A549 (cell line): ENCODE data around the gene R3HDML. TPM values are rescaled to one million over a fixed set of nuclear protein-coding genes. Genes with fewer than 3 reads are reported as not detected.

Experiments
- ATAC-seq, 2 experiments: fragments of 200-7000 bp in 1 of 2; fragments of >200 bp in 1 of 2; cut with Nextera tagmentation in 1 of 2; cut with Tn5 transposase in 1 of 2; 3 replicates each; pipeline versions ENCODE4 v1.8.0 to v1.9.1; 2018 to 2020; ENCODE audit warnings: mild to moderate bottlenecking in 1 of 2, moderate library complexity in 1 of 2
- CTCF ChIA-PET: fragments of 300-600 bp; sonication (Branson Sonifier 250); formaldehyde crosslinking; extraction: SDS; loops from one replicate; lab custom pipeline; 2021; ENCODE audit warnings: antibody characterized with exemption, inconsistent platforms; lab: Yijun Ruan, JAX
- POLR2A ChIA-PET: fragments of 350-600 bp; formaldehyde crosslinking; extraction: SDS; loops from one replicate; lab custom pipeline; 2021; ENCODE audit warnings: antibody characterized with exemption, inconsistent platforms; lab: Yijun Ruan, JAX
- DNase-seq, 2 experiments: peaks; one replicate each; pipeline versions ENCODE4 v3.0.0 to v3.0.0-alpha.2; 2011 to 2016; ENCODE audit warnings: low read depth in 1 of 2, low spot score in 1 of 2
- FAIRE-seq: peaks from 2 replicates; lab custom pipeline; 2011; peaks lifted over from hg19 to GRCh38; lab: Jason Lieb, UNC
- H3K27ac ChIP-seq, 2 experiments: fragments of >200 bp; sonication (Bioruptor Twin); formaldehyde crosslinking; 3 replicates each; pipeline ENCODE4 v1.5.1; 2016 to 2017
- H3K4me1 ChIP-seq: fragments of >200 bp; sonication (Bioruptor Twin); formaldehyde crosslinking; 3 replicates; pipeline ENCODE4 v1.6.1; 2016
- H3K4me2 ChIP-seq: fragments of >200 bp; sonication (Bioruptor Twin); formaldehyde crosslinking; 3 replicates; pipeline ENCODE4 v1.6.1; 2016
- H3K4me3 ChIP-seq: fragments of >200 bp; sonication (Bioruptor Twin); formaldehyde crosslinking; 3 replicates; pipeline ENCODE4 v1.5.1; 2016
- H3K9me3 ChIP-seq: fragments of >200 bp; sonication (Bioruptor Twin); formaldehyde crosslinking; 3 replicates; pipeline ENCODE4 v1.6.1; 2016
- BHLHE40 ChIP-seq: IDR thresholded peaks from 2 replicates; pipeline ENCODE4 v1.6.1; 2012; ENCODE audit warnings: low read depth, low read length, inconsistent platforms
- CHD2 ChIP-seq: fragments of 150-350 bp; IDR thresholded peaks from 2 replicates; pipeline ENCODE4 v1.6.1; 2014; ENCODE audit warnings: low read length; ENCODE audit not compliant: partially characterized antibody
- CHD4 ChIP-seq: fragments of 200-600 bp; sonication (generic); IDR thresholded peaks from 2 replicates; pipeline ENCODE4 v1.6.1; 2016; ENCODE audit warnings: antibody characterized with exemption, mild to moderate bottlenecking, borderline replicate concordance
- CTCF ChIP-seq: fragments of >200 bp; sonication (Bioruptor Twin); formaldehyde crosslinking; IDR thresholded peaks from 3 replicates; pipeline ENCODE4 v1.5.1; 2016
- FOXS1 ChIP-seq: fragments of 250-450 bp; sonication (Bioruptor Pico); IDR thresholded peaks from 2 replicates; pipeline ENCODE4 v1.5.0; 2020; ENCODE audit warnings: mild to moderate bottlenecking, moderate library complexity
- HDAC2 ChIP-seq: fragments of 200-600 bp; sonication (generic); IDR thresholded peaks from 2 replicates; pipeline ENCODE4 v1.6.1; 2016
- HEYL ChIP-seq: fragments of 250-450 bp; sonication (Bioruptor Pico); IDR thresholded peaks from 2 replicates; pipeline ENCODE4 v1.8.0; 2021; ENCODE audit warnings: mild to moderate bottlenecking, moderate library complexity
- HMGXB4 ChIP-seq: fragments of 250-450 bp; sonication (Bioruptor Pico); IDR thresholded peaks from 2 replicates; pipeline ENCODE4 v1.5.0; 2021; ENCODE audit warnings: mild to moderate bottlenecking, moderate library complexity, borderline replicate concordance
- HOXB13 ChIP-seq: fragments of 250-450 bp; sonication (Bioruptor Pico); IDR thresholded peaks from 2 replicates; pipeline ENCODE4 v1.5.0; 2020; ENCODE audit warnings: low read depth, mild to moderate bottlenecking, moderate library complexity
- KDM5A ChIP-seq: fragments of 200-600 bp; sonication (generic); IDR thresholded peaks from 2 replicates; pipeline ENCODE4 v1.6.1; 2016; ENCODE audit warnings: antibody characterized with exemption, mild to moderate bottlenecking
- MYC ChIP-seq: IDR thresholded peaks from 2 replicates; pipeline ENCODE4 v1.6.1; 2012; ENCODE audit warnings: mild to moderate bottlenecking, inconsistent platforms, low read length, improper control_type of control experiment, borderline replicate concordance
- NFE2L2 ChIP-seq: fragments of 150-350 bp; conservative IDR thresholded peaks from 2 replicates; pipeline ENCODE4 v1.6.1; 2014; ENCODE audit warnings: low read length
- PBX3 ChIP-seq: IDR thresholded peaks from 2 replicates; pipeline ENCODE4 v1.6.1; 2012
- REST ChIP-seq: fragments of 200-600 bp; sonication (generic); IDR thresholded peaks from 2 replicates; pipeline ENCODE4 v1.6.1; 2016; ENCODE audit warnings: antibody characterized with exemption, mild to moderate bottlenecking, moderate library complexity
- RFX5 ChIP-seq: fragments of 450-650 bp; IDR thresholded peaks from 2 replicates; pipeline ENCODE4 v1.7.1; 2014; ENCODE audit warnings: antibody characterized with exemption, mild to moderate bottlenecking, moderate library complexity
- TFCP2L1 ChIP-seq: fragments of 250-450 bp; sonication (Bioruptor Pico); IDR thresholded peaks from 2 replicates; pipeline ENCODE4 v1.5.0; 2021; ENCODE audit warnings: mild to moderate bottlenecking
- USF2 ChIP-seq: fragments of 450-650 bp; IDR thresholded peaks from 2 replicates; pipeline ENCODE4 v1.6.1; 2014; ENCODE audit warnings: antibody characterized with exemption
- ZFP36 ChIP-seq: fragments of 450-650 bp; IDR thresholded peaks from 2 replicates; pipeline ENCODE4 v1.6.1; 2014; ENCODE audit warnings: borderline replicate concordance; ENCODE audit not compliant: partially characterized antibody
- WGBS: methylation state at CpG from one replicate; pipeline ENCODE4 v1.1.6; 2017; ENCODE audit errors: missing lambda C conversion rate; 5-methylcytosine and 5-hydroxymethylcytosine counted together
- polyA plus RNA-seq, 4 experiments: library from polyadenylated mRNA; depleted of rRNA in 3 of 4; stranded (reverse); fragments of >200 nt; fragmentation: RNase III in 1 of 4; extraction: RNeasy Plus Mini Kit Qiagen cat#74134 plus additional on column Dnase treatment in 1 of 4; gene quantifications; 2 replicates in 3 of 4; 3 replicates in 1 of 4; pipeline ENCODE4 v1.2.3, GENCODE V29; 2011 to 2017

Gene R3HDML
- polyA plus RNA-seq, 2 of the 4 experiments (the other 2 are of a cell fraction): 0.96 to 1.2 TPM

- H3K9me3 ChIP-seq: no peaks in the 10 kb centered on the region
- POLR2A ChIA-PET: no interaction called here
- FAIRE-seq (no peak), DNase-seq (no peak), ATAC-seq (no peak)
- TF ChIP-seq HOXB13 (CRISPR knock-in tag) (no peak), CHD4 (no peak), TFCP2L1 (CRISPR knock-in tag) (no peak), USF2 (no peak), HDAC2 (no peak), CTCF (no peak), REST (no peak), NFE2L2 (no peak), KDM5A (no peak), PBX3 (no peak), CHD2 (no peak), ZFP36 (no peak), RFX5 (no peak), BHLHE40 (no peak), MYC (no peak), HEYL (no peak), HMGXB4 (no peak), FOXS1 (CRISPR knock-in tag) (no peak)
- peak overlapping the region; percentile 83 to 89 for H3K27ac ChIP-seq
- CTCF ChIA-PET: interaction anchor here (1.1 to 1.3 kb wide), 2 partner anchors 29 to 140 kb away, joined by 3 to 4 read pairs; no protein-coding TSS in a partner anchor
- peak overlapping the region; percentile 92 for H3K4me2 ChIP-seq
- H3K4me1 ChIP-seq: peaks cover 32% of the 10 kb centered on the region
- H3K4me3 ChIP-seq: peak overlapping the region; percentile 65
- 80% methylated on average over 2 of the region's 2 CpGs for WGBS
Observed at GRCh38 chr20:44357020-44357419, 20.2 kb downstream of the R3HDML start.
